IMR-90 (cell line): Measurements from ENCODE around the gene CDKN1A. TPM values are rescaled to one million over a fixed set of nuclear protein-coding genes. Genes with fewer than 3 reads are reported as not detected.

ENCODE experiments used
- ATAC-seq: fragments of 200-7000 bp; cut with Tn5 transposase; 2 replicates; pipeline ENCODE4 v1.9.1; 2020; ENCODE audit warnings: low read depth, mild to moderate bottlenecking, moderate library complexity
- BruUV-seq: library from RNA; stranded (reverse); fragments of 400-500 nt; replicated peaks from 2 replicates; lab custom pipeline; 2021; lab: Mats Ljungman, UMichigan
- CTCF ChIA-PET: fragments of 300-600 bp; formaldehyde crosslinking; extraction: SDS; loops from one replicate; lab custom pipeline; 2021; ENCODE audit warnings: antibody characterized with exemption; lab: Yijun Ruan, JAX
- POLR2A ChIA-PET: fragments of 300-600 bp; sonication (Branson Sonifier 250); formaldehyde crosslinking; loops from one replicate; lab custom pipeline; 2022; ENCODE audit warnings: antibody characterized with exemption; ENCODE audit not compliant: unreplicated experiment; lab: Charles Lee
- DNase-seq: peaks from one replicate; pipeline ENCODE4 v3.0.0; 2013
- H2AFZ ChIP-seq: replicated peaks from 2 replicates; pipeline ENCODE3; 2013; ENCODE audit warnings: low read length, mild to moderate bottlenecking; ENCODE audit not compliant: poor library complexity
- H2AK5ac ChIP-seq: 2 replicates; pipeline ENCODE4 v1.6.1; 2013; ENCODE audit warnings: low read depth, low read length, inconsistent platforms
- H2AK9ac ChIP-seq: replicated peaks from 2 replicates; pipeline ENCODE3; 2013; ENCODE audit warnings: mild to moderate bottlenecking, low read depth, low read length, moderate library complexity; ENCODE audit not compliant: poor library complexity
- H2BK120ac ChIP-seq: 2 replicates; pipeline ENCODE4 v1.6.1; 2013; ENCODE audit warnings: low read depth, low read length, inconsistent platforms
- H2BK15ac ChIP-seq: 3 replicates; pipeline ENCODE4 v1.6.1; 2013; ENCODE audit warnings: low read depth, low read length, inconsistent platforms
- H2BK20ac ChIP-seq: 2 replicates; pipeline ENCODE4 v1.6.1; 2013; ENCODE audit warnings: low read depth, mild to moderate bottlenecking, inconsistent platforms, low read length, moderate library complexity
- H2BK5ac ChIP-seq: 2 replicates; pipeline ENCODE4 v1.6.1; 2013; ENCODE audit warnings: mild to moderate bottlenecking, low read depth, low read length, inconsistent platforms; ENCODE audit not compliant: poor library complexity, severe bottlenecking
- H3K14ac ChIP-seq: replicated peaks from 2 replicates; pipeline ENCODE4 v1.6.1; 2013; ENCODE audit warnings: low read depth, low read length, inconsistent platforms
- H3K18ac ChIP-seq: 2 replicates; pipeline ENCODE4 v1.6.1; 2013; ENCODE audit warnings: low read depth, low read length, control low read depth
- H3K23ac ChIP-seq: 2 replicates; pipeline ENCODE4 v1.6.1; 2013; ENCODE audit warnings: low read depth, low read length, inconsistent platforms
- H3K27ac ChIP-seq: 2 replicates; pipeline ENCODE4 v1.5.1; 2013; ENCODE audit warnings: mild to moderate bottlenecking, control low read depth, low read length; ENCODE audit not compliant: insufficient read depth
- H3K27me3 ChIP-seq: 2 replicates; pipeline ENCODE4 v1.6.1; 2013; ENCODE audit warnings: low read length; ENCODE audit not compliant: control insufficient read depth, insufficient read depth
- H3K36me3 ChIP-seq: 2 replicates; pipeline ENCODE4 v1.6.1; 2013; ENCODE audit warnings: low read length, mixed read lengths; ENCODE audit not compliant: control insufficient read depth, insufficient read depth
- H3K4ac ChIP-seq: 2 replicates; pipeline ENCODE4 v1.6.1; 2013; ENCODE audit warnings: low read depth, low read length, inconsistent platforms
- H3K4me1 ChIP-seq: 2 replicates; pipeline ENCODE4 v1.6.1; 2013; ENCODE audit warnings: low read length, mixed read lengths; ENCODE audit not compliant: control insufficient read depth, insufficient read depth
- H3K4me2 ChIP-seq: 2 replicates; pipeline ENCODE4 v1.6.1; 2013; ENCODE audit warnings: low read depth, mild to moderate bottlenecking, control low read depth, low read length, moderate library complexity
- H3K4me3 ChIP-seq: 2 replicates; pipeline ENCODE4 v1.5.1; 2013; ENCODE audit warnings: low read depth, mild to moderate bottlenecking, control low read depth, low read length, moderate library complexity; ENCODE audit not compliant: insufficient read depth
- H3K56ac ChIP-seq: 2 replicates; pipeline ENCODE4 v1.6.1; 2013; ENCODE audit warnings: low read length, inconsistent platforms; ENCODE audit not compliant: insufficient read depth; ENCODE audit errors: extremely low read depth
- H3K79me1 ChIP-seq, 2 experiments: 2 replicates each; pipeline ENCODE4 v1.6.1; 2013; ENCODE audit warnings: low read length in 2 of 2, inconsistent platforms in 1 of 2, low read depth in 1 of 2
- H3K9ac ChIP-seq: 2 replicates; pipeline ENCODE4 v1.6.1; 2013; ENCODE audit warnings: low read depth, low read length, control low read depth
- H3K9me1 ChIP-seq: 2 replicates; pipeline ENCODE4 v1.6.1; 2013; ENCODE audit warnings: low read length, inconsistent platforms; ENCODE audit not compliant: insufficient read depth
- H3K9me3 ChIP-seq: 2 replicates; pipeline ENCODE4 v1.6.1; 2013; ENCODE audit warnings: low read length; ENCODE audit not compliant: control insufficient read depth, insufficient read depth
- H4K20me1 ChIP-seq: 2 replicates; pipeline ENCODE4 v1.6.1; 2013; ENCODE audit warnings: low read length, inconsistent platforms; ENCODE audit not compliant: insufficient read depth
- H4K5ac ChIP-seq: 2 replicates; pipeline ENCODE4 v1.6.1; 2013; ENCODE audit warnings: mild to moderate bottlenecking, low read depth, low read length, control low read depth
- H4K8ac ChIP-seq, 2 experiments: 2 replicates each; pipeline ENCODE4 v1.6.1; 2013; ENCODE audit warnings: low read depth in 2 of 2, low read length in 2 of 2, control low read depth in 1 of 2, inconsistent platforms in 1 of 2
- H4K91ac ChIP-seq: 2 replicates; pipeline ENCODE4 v1.6.1; 2013; ENCODE audit warnings: low read depth, low read length, inconsistent platforms; ENCODE audit not compliant: insufficient read depth
- MAZ ChIP-seq: IDR thresholded peaks from 2 replicates; pipeline ENCODE4 v1.6.1; 2012; ENCODE audit warnings: low read depth, mild to moderate bottlenecking, low read length, improper control_type of control experiment, moderate library complexity, borderline replicate concordance
- NFE2L2 ChIP-seq: fragments of 150-350 bp; IDR thresholded peaks from 2 replicates; pipeline ENCODE4 v1.6.1; 2016; ENCODE audit warnings: low read depth, mild to moderate bottlenecking, low read length
- whole genome bisulfite sequencing, 2 experiments: methylation state at CpG; one replicate each; pipeline versions ENCODE4 v1.1.5 to v1.1.7; 2013; ENCODE audit warnings: missing lambda C conversion rate in 2 of 2; ENCODE audit not compliant: insufficient read length in 1 of 2; ENCODE audit errors: extremely low coverage in 2 of 2; 5-methylcytosine and 5-hydroxymethylcytosine counted together
- dilution Hi-C: fragments of 300-500 bp; cut with HindIII; formaldehyde crosslinking; loops from one replicate; pipeline ENCODE4 v1.14.3; 2018; ENCODE audit warnings: low sequenced_read_pairs; ENCODE audit not compliant: unreplicated experiment
- in situ Hi-C: fragments of 300-500 bp; cut with MboI; formaldehyde crosslinking; loops from 3 replicates; pipeline ENCODE4 v1.14.3; 2019; ENCODE audit warnings: low sequenced_read_pairs, inconsistent platforms, mixed read lengths
- intact Hi-C: fragments of 100-400 bp; cut with micrococcal nuclease; formaldehyde crosslinking; loops from 2 replicates; pipeline ENCODE4 v1.10.0; 2022
- polyA plus RNA-seq, 3 experiments: library from polyadenylated mRNA; depleted of rRNA; stranded (reverse); fragments of >200 nt; gene quantifications; 2 replicates each; pipeline ENCODE4 v1.2.3, GENCODE V29; 2012; ENCODE audit warnings: low replicate concordance in 1 of 3
- total RNA-seq: library from RNA; depleted of rRNA; stranded (reverse); fragments of >200 nt; gene quantifications from 2 replicates; pipeline ENCODE4 v1.2.3, GENCODE V29; 2012

Gene CDKN1A
- total and polyA plus RNA-seq, 2 of the 4 experiments (the other 2 are of a cell fraction), result 155 to 576 TPM

DNA sequence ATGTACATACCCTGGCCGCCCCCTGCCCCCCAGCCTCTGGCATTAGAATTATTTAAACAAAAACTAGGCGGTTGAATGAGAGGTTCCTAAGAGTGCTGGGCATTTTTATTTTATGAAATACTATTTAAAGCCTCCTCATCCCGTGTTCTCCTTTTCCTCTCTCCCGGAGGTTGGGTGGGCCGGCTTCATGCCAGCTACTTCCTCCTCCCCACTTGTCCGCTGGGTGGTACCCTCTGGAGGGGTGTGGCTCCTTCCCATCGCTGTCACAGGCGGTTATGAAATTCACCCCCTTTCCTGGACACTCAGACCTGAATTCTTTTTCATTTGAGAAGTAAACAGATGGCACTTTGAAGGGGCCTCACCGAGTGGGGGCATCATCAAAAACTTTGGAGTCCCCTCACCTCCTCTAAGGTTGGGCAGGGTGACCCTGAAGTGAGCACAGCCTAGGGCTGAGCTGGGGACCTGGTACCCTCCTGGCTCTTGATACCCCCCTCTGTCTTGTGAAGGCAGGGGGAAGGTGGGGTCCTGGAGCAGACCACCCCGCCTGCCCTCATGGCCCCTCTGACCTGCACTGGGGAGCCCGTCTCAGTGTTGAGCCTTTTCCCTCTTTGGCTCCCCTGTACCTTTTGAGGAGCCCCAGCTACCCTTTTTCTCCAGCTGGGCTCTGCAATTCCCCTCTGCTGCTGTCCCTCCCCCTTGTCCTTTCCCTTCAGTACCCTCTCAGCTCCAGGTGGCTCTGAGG is 7.6 kb downstream of the CDKN1A start:
- no peak overlapping the region for H3K4ac ChIP-seq
- peaks cover 19 to 54% of the 10 kb centered on the region in 2 experiments; a peak in 3 of 4 replicates for H3K79me1 ChIP-seq
- no peak overlapping the region for H2BK5ac ChIP-seq
- ChIA-PET CTCF (no interaction called here), POLR2A (interaction anchor here (0.5 kb wide), 1 partner anchor 813 kb away, joined by 3 read pairs; no protein-coding TSS in a partner anchor)
- H2AFZ ChIP-seq, result peak overlapping the region; percentile 24
- H2BK120ac ChIP-seq, result no peak overlapping the region
- BruUV-seq, result TSS peak; percentile 46
- peaks cover 3% of the 10 kb centered on the region for H3K4me1 ChIP-seq
- H3K14ac ChIP-seq, result no peak overlapping the region
- H4K5ac ChIP-seq, result no peak overlapping the region
- H3K27me3 ChIP-seq, result no peaks in the 10 kb centered on the region
- H3K18ac ChIP-seq, result no peak overlapping the region
- no peak overlapping the region for H3K56ac ChIP-seq
- H3K9me1 ChIP-seq, result peaks cover 7% of the 10 kb centered on the region; the same call in 1 of the 2 replicates
- H3K27ac ChIP-seq, result no peak overlapping the region
- DNase-seq (no peak), ATAC-seq (no peak)
- no peak overlapping the region for H3K4me3 ChIP-seq
- peaks cover 89% of the 10 kb centered on the region for H4K20me1 ChIP-seq
- intact Hi-C loops, result no loop called here
- H4K91ac ChIP-seq, result no peak overlapping the region
- no peak overlapping the region for H4K8ac ChIP-seq
- no peak overlapping the region for H3K9ac ChIP-seq
- peaks cover 56% of the 10 kb centered on the region for H3K36me3 ChIP-seq
- H3K9me3 ChIP-seq, result no peaks in the 10 kb centered on the region
- 83% methylated on average over 2 of the region's 11 CpGs; no CpG with 5 or more reads in 1 of the 2 experiments for WGBS, 2 experiments
- H2AK9ac ChIP-seq, result peak overlapping the region; percentile 26
- H2BK15ac ChIP-seq, result no peak overlapping the region
- no peak overlapping the region for H3K23ac ChIP-seq
- in situ Hi-C loops, result no loop called here
- peak; percentile 7; the same call in 1 of the 2 replicates for TF ChIP-seq MAZ
- TF ChIP-seq NFE2L2, result no peak
- dilution Hi-C loops, result no loop called here
- H3K4me2 ChIP-seq, result no peak overlapping the region
- H2AK5ac ChIP-seq, result no peak overlapping the region
- no peak overlapping the region for H2BK20ac ChIP-seq
